H1 (cell line): Measurements from ENCODE around the gene SLC35F1. TPM values are rescaled to one million over a fixed set of nuclear protein-coding genes. Genes with fewer than 3 reads are reported as not detected.

Experiments used
- polyA plus RNA-seq, 7 experiments: library from polyadenylated mRNA; depleted of rRNA in 3 of 7; stranded (reverse) in 5 of 7; unstranded in 2 of 7; fragments of >200 nt in 5 of 7; fragments of 200-250 nt in 2 of 7; gene quantifications; 1 replicate in 5 of 7; 2 replicates in 1 of 7; 4 replicates in 1 of 7; pipeline versions ENCODE4 v1.2.1 to v1.2.3, GENCODE V29; 2011 to 2013; ENCODE audit warnings: missing spikeins in 2 of 7, mixed read lengths in 2 of 7
- total RNA-seq: library from RNA; stranded (reverse); fragmentation: NEBNext Ultra II Directional; extraction: Animal tissue kit (Norgen Biotek cat#: 25700); gene quantifications from 2 replicates; pipeline ENCODE4 v1.2.1, GENCODE V29; 2021

SLC35F1 gene
- total and polyA plus RNA-seq, 2 of the 8 experiments (the other 6 are each of a cell fraction or from before 2014, with no cell fraction given): 7.0 to 10.0 TPM

Other genes with a start within 250 kb of the SLC35F1 start
- gene NUS1, start 231.8 kb upstream of the SLC35F1 start, total RNA-seq: 76.4 and 77.7 TPM in 2 replicates
- gene NUS1, start 231.8 kb upstream of the SLC35F1 start, polyA plus RNA-seq (2011; rRNA removed): 14.3 and 20.7 TPM in 2 replicates